ENCODE results near the gene MAPK11. TPM values are rescaled to one million over a fixed set of nuclear protein-coding genes. Genes with fewer than 3 reads are reported as not detected.

Gene MAPK11
- total RNA-seq, 1 donor from 2014 or later: 131 TPM

GRCh38 chr22:50310949-50311444, 40.8 kb upstream of the MAPK11 start:
- Mint-ChIP-seq H3K27ac (ENCODE audit: unreplicated experiment) (no peak overlapping the region), H3K27me3 (ENCODE audit: unreplicated experiment) (peaks cover 8% of the 10 kb centered on the region), H3K4me1 (ENCODE audit: low read depth, unreplicated experiment) (peaks cover 13% of the 10 kb centered on the region), H3K9me3 (ENCODE audit: unreplicated experiment) (peaks cover 3% of the 10 kb centered on the region), H3K4me3 (ENCODE audit: unreplicated experiment) (no peak overlapping the region), H3K36me3 (ENCODE audit: unreplicated experiment) (no peaks in the 10 kb centered on the region)
- no peak for TF ChIP-seq CTCF (IDR thresholded peaks at IDR 0.05; ENCODE audit: partially characterized antibody, unreplicated experiment)
- DNase-seq: no peak

GRCh38 chr22:50310031-50310722, 40.0 kb upstream of the MAPK11 start:
- H3K27me3 Mint-ChIP-seq (ENCODE audit: unreplicated experiment): peaks cover 8% of the 10 kb centered on the region
- DNase-seq: peak; percentile 18
- no peak overlapping the region for H3K27ac Mint-ChIP-seq (ENCODE audit: unreplicated experiment)
- no peaks in the 10 kb centered on the region for H3K36me3 Mint-ChIP-seq (ENCODE audit: unreplicated experiment)
- peaks cover 10% of the 10 kb centered on the region for H3K4me1 Mint-ChIP-seq (ENCODE audit: low read depth, unreplicated experiment)
- no peak for TF ChIP-seq CTCF (IDR thresholded peaks at IDR 0.05; ENCODE audit: partially characterized antibody, unreplicated experiment)
- peaks cover 3% of the 10 kb centered on the region for H3K9me3 Mint-ChIP-seq (ENCODE audit: unreplicated experiment)
- no peak overlapping the region for H3K4me3 Mint-ChIP-seq (ENCODE audit: unreplicated experiment)

GRCh38 chr22:50309601-50309991, 39.4 kb upstream of the MAPK11 start:
- no peak overlapping the region for H3K4me3 Mint-ChIP-seq (ENCODE audit: unreplicated experiment)
- no peak for TF ChIP-seq CTCF (IDR thresholded peaks at IDR 0.05; ENCODE audit: partially characterized antibody, unreplicated experiment)
- H3K36me3 Mint-ChIP-seq (ENCODE audit: unreplicated experiment): no peaks in the 10 kb centered on the region
- H3K27ac Mint-ChIP-seq (ENCODE audit: unreplicated experiment): no peak overlapping the region
- H3K27me3 Mint-ChIP-seq (ENCODE audit: unreplicated experiment): peaks cover 8% of the 10 kb centered on the region
- H3K9me3 Mint-ChIP-seq (ENCODE audit: unreplicated experiment): peaks cover 3% of the 10 kb centered on the region
- peaks cover 10% of the 10 kb centered on the region for H3K4me1 Mint-ChIP-seq (ENCODE audit: low read depth, unreplicated experiment)
- DNase-seq: peak; percentile 76

DNA sequence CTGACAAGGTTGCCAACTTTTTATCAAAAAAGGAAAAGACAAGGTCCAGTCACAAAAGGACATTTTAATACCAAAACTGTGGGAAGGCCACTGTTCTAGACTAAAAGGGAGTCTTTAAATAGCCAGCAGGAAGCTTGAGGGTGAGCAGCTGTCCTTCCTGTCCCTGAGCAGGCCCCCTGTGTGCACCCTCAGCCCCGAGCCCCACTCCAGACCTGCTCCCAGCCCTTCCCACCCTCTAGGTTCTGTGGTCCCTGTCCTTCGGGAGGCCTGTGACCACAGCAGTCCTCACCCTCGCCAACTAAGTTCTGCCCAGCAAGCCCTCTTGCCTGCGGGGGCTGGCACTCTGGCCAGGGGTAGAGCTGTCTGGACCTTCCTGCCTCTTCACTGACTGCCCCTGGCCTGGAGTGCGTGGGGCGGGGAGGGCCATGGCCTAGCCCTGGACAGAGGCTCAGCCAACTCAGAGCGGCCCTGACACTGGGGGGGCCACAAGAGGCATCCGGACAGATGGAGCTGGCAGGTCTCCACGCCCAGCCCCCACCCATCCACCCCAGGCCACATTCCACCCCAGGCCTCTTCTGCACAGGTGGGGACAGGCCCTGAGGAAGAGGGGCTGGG, 38.9 kb upstream of the MAPK11 start:
- H3K4me3 Mint-ChIP-seq (ENCODE audit: unreplicated experiment): peak overlapping the region; percentile 32
- H3K36me3 Mint-ChIP-seq (ENCODE audit: unreplicated experiment): no peaks in the 10 kb centered on the region
- TF ChIP-seq CTCF (IDR thresholded peaks at IDR 0.05; ENCODE audit: partially characterized antibody, unreplicated experiment): no peak
- peak overlapping the region; percentile 69 for H3K27ac Mint-ChIP-seq (ENCODE audit: unreplicated experiment)
- DNase-seq: peak; percentile 23
- peaks cover 3% of the 10 kb centered on the region for H3K9me3 Mint-ChIP-seq (ENCODE audit: unreplicated experiment)
- peaks cover 8% of the 10 kb centered on the region for H3K27me3 Mint-ChIP-seq (ENCODE audit: unreplicated experiment)
- peaks cover 10% of the 10 kb centered on the region for H3K4me1 Mint-ChIP-seq (ENCODE audit: low read depth, unreplicated experiment)

- H3K27me3 Mint-ChIP-seq (ENCODE audit: unreplicated experiment): peaks cover 8% of the 10 kb centered on the region
- H3K27ac Mint-ChIP-seq (ENCODE audit: unreplicated experiment): peak overlapping the region; percentile 69
- peak; percentile 33 for DNase-seq
- peaks cover 3% of the 10 kb centered on the region for H3K9me3 Mint-ChIP-seq (ENCODE audit: unreplicated experiment)
- H3K4me3 Mint-ChIP-seq (ENCODE audit: unreplicated experiment): peak overlapping the region; percentile 32
- H3K36me3 Mint-ChIP-seq (ENCODE audit: unreplicated experiment): no peaks in the 10 kb centered on the region
- no peak for TF ChIP-seq CTCF (IDR thresholded peaks at IDR 0.05; ENCODE audit: partially characterized antibody, unreplicated experiment)
- peaks cover 8% of the 10 kb centered on the region for H3K4me1 Mint-ChIP-seq (ENCODE audit: low read depth, unreplicated experiment)
Measured at GRCh38 chr22:50308597-50308935, 38.4 kb upstream of the MAPK11 start.

Measured in glutamatergic neuron (in vitro differentiated cells).